GM06990 (cell line): ENCODE data around the gene RHO.

Source experiments
- DNase-seq: peaks from one replicate; pipeline ENCODE4 v3.0.0-alpha.2; 2011; ENCODE audit not compliant: insufficient read length; ENCODE audit errors: extremely low read depth
- H3K27me3 ChIP-seq: replicated peaks from 2 replicates; pipeline ENCODE4 v1.6.0; 2011; ENCODE audit warnings: low read length; ENCODE audit not compliant: control insufficient read depth, insufficient read depth
- H3K36me3 ChIP-seq: 2 replicates; pipeline ENCODE4 v1.5.1; 2011; ENCODE audit warnings: low read length; ENCODE audit not compliant: control insufficient read depth, insufficient read depth
- H3K4me3 ChIP-seq: replicated peaks from 2 replicates; pipeline ENCODE4 v1.5.1; 2011; ENCODE audit warnings: low read depth, mild to moderate bottlenecking, control low read depth, low read length
- TF ChIP-seq, protein P1 (sequence below): IDR thresholded peaks from 2 replicates; pipeline ENCODE4 v1.5.1; 2011; ENCODE audit warnings: low read length, control low read depth, mild to moderate bottlenecking, inconsistent platforms; ENCODE audit not compliant: insufficient read depth, poor library complexity, severe bottlenecking

Gene RHO

DNA sequence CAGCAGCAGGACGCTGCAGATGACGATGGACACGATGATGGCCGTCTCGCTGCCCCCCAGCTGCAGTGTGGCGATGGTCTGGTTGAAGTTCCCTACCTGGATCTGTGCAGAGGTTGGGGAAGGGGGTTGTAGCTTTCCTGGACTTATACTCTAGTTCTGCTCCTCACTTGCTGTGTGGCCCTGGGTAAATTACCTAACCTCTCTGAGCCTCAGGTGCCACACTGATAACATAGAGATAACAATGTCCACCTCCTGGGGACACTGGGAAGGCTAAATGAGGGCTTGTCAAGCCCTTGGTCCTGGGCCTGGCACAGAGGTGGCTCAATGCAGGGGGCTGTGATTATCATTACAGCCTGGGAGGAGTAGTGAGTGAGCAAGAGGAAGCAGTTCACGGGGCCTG lies 41.4 kb downstream of the RHO start:
- TF ChIP-seq, protein P1, sequence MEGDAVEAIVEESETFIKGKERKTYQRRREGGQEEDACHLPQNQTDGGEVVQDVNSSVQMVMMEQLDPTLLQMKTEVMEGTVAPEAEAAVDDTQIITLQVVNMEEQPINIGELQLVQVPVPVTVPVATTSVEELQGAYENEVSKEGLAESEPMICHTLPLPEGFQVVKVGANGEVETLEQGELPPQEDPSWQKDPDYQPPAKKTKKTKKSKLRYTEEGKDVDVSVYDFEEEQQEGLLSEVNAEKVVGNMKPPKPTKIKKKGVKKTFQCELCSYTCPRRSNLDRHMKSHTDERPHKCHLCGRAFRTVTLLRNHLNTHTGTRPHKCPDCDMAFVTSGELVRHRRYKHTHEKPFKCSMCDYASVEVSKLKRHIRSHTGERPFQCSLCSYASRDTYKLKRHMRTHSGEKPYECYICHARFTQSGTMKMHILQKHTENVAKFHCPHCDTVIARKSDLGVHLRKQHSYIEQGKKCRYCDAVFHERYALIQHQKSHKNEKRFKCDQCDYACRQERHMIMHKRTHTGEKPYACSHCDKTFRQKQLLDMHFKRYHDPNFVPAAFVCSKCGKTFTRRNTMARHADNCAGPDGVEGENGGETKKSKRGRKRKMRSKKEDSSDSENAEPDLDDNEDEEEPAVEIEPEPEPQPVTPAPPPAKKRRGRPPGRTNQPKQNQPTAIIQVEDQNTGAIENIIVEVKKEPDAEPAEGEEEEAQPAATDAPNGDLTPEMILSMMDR: no peak
- H3K27me3 ChIP-seq: no peaks in the 10 kb centered on the region
- no peak overlapping the region for H3K4me3 ChIP-seq
- H3K36me3 ChIP-seq: no peaks in the 10 kb centered on the region
- DNase-seq: no peak

DNA sequence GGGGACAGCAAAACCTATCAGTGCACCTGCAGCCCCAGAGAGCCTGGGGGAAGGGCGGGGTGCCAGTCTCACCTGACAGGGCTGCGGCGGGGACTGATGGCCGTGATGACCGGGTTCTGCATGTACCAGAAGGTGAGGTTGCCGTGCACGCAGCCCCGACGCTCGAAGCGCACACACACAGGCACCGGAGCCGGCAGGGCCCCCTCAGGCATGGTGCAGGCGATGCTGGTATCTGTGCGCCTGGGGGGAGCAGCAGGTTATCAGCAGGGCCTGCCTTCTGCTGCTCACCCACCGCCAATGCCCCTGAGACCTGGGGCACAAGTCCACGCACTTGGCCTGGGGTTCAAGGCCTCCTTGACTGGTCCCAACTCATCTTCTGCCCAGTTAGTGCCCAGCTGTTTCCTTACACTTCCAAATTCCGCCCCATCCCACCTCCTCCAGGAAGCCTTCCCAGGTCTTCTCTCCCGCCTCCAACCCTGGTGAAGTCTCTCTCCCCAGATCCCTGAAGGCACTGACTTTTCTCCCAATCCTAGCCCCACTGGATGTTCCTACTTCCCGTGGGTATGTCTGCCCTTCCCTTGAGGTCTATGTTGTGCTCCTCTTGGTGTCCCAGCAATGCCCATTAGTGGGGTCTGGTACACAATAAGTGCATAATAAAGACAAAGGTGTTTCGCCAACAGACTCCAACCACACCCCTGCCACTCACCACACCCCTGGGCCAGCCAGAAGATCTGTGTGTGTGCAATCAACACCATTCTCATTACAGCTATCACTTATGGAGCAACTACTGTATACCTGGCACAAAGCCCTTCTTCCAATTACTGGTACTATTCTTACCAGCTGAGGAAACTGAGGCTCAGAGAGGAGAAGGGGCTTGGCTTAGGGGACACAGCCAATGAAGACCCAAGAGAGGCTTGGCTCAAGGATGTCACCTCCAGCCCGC lies 43.4 kb downstream of the RHO start:
- no peaks in the 10 kb centered on the region for H3K27me3 ChIP-seq
- H3K4me3 ChIP-seq: no peak overlapping the region
- TF ChIP-seq, protein P1: no peak
- DNase-seq: no peak
- no peaks in the 10 kb centered on the region for H3K36me3 ChIP-seq

DNA sequence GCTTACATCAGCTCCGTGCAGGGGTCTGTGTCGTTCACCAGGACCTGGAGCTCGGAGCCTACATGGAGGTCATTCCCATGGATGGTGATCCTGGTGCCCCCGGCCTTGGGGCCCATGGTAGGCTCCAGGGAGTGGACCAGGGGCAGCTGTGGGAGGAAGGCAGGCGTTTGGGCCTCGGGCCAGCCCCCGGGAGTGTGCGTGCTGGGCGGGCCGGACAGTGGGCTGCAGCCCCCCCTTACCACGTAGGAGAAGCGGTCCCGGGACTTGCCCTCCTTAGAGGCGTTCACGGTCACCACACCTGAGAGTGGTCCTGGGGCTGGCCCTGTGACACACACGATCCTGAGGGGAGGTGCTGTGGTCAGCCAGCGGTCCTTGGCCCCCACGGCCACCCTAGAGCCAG lies 44.2 kb downstream of the RHO start:
- no peak for DNase-seq
- Histone ChIP-seq H3K27me3 (no peaks in the 10 kb centered on the region), H3K36me3 (no peaks in the 10 kb centered on the region), H3K4me3 (no peak overlapping the region)
- TF ChIP-seq, protein P1: no peak

- TF ChIP-seq, protein P1: no peak
- H3K4me3 ChIP-seq: no peak overlapping the region
- no peak for DNase-seq
- no peaks in the 10 kb centered on the region for H3K36me3 ChIP-seq
- no peaks in the 10 kb centered on the region for H3K27me3 ChIP-seq
Measured at GRCh38 chr3:129573493-129573892, 45.1 kb downstream of the RHO start.

GRCh38 chr3:129574206-129574605 lies 45.8 kb downstream of the RHO start:
- no peak for DNase-seq
- H3K36me3 ChIP-seq: no peaks in the 10 kb centered on the region
- TF ChIP-seq, protein P1: no peak
- H3K4me3 ChIP-seq: no peak overlapping the region
- H3K27me3 ChIP-seq: no peaks in the 10 kb centered on the region
